DND-41 (cell line): ENCODE results near the gene PHF21B.

ENCODE experiments used
- EZH2 ChIP-seq: IDR thresholded peaks from 3 replicates; pipeline ENCODE4 v1.6.1; 2012; ENCODE audit warnings: borderline replicate concordance, low read depth, mild to moderate bottlenecking, moderate library complexity, low read length, inconsistent platforms; ENCODE audit not compliant: severe bottlenecking
- TF ChIP-seq, protein P1 (sequence below): IDR thresholded peaks from 2 replicates; pipeline ENCODE4 v1.5.1; 2012; ENCODE audit warnings: borderline replicate concordance, low read length, moderate library complexity, mild to moderate bottlenecking; ENCODE audit not compliant: poor library complexity, severe bottlenecking; ENCODE audit errors: extremely low read depth

DNA sequence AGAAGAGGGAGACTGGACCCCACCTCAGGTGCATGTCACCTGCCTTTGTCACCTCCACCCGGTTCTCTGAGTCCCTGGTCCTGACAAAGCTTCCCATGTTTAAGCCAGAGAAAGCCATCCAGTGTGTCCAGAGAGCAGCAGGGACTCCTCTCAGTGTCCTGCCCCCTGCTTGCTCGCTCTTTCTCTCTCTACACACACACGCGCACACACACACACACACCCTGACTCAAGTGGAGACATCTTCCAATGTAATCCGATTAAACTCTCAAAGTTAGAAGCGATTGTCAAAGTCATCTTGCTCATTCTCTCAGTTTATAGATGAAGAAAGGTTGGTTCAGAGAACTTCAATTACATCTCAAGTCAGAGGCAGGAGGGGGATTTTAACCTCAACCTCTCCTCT, 19.7 kb upstream of the PHF21B start:
- TF ChIP-seq, protein P1, sequence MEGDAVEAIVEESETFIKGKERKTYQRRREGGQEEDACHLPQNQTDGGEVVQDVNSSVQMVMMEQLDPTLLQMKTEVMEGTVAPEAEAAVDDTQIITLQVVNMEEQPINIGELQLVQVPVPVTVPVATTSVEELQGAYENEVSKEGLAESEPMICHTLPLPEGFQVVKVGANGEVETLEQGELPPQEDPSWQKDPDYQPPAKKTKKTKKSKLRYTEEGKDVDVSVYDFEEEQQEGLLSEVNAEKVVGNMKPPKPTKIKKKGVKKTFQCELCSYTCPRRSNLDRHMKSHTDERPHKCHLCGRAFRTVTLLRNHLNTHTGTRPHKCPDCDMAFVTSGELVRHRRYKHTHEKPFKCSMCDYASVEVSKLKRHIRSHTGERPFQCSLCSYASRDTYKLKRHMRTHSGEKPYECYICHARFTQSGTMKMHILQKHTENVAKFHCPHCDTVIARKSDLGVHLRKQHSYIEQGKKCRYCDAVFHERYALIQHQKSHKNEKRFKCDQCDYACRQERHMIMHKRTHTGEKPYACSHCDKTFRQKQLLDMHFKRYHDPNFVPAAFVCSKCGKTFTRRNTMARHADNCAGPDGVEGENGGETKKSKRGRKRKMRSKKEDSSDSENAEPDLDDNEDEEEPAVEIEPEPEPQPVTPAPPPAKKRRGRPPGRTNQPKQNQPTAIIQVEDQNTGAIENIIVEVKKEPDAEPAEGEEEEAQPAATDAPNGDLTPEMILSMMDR, result no peak
- TF ChIP-seq EZH2, result no peak
